ENCODE data around the gene CHAT.

CHAT gene
- long read RNA-seq, result 0 reads

GRCh38 chr10:49613882-49614241 lies at the start of gene CHAT:
TSS of gene CHAT (plus strand) at chr10:49614037. CDS start at chr10:49614190, 153 bp downstream.
- peaks cover 61% of the 10 kb centered on the region for H3K27me3 ChIP-seq (ENCODE audit: insufficient read depth, poor library complexity, severe bottlenecking)
- no peak within 1 kb of the TSS for H3K4me3 ChIP-seq (replicated peaks; ENCODE audit: insufficient read depth, low read length)
- TF ChIP-seq POLR2AphosphoS5 (IDR thresholded peaks at IDR 0.05; ENCODE audit: low read depth) (no peak), REST (IDR thresholded peaks at IDR 0.05; ENCODE audit: insufficient replicate concordance, low read depth) (no peak), SPI1 (IDR thresholded peaks at IDR 0.05; ENCODE audit: borderline replicate concordance, low read depth) (no peak), GABPA (IDR thresholded peaks at IDR 0.05; ENCODE audit: low read depth) (no peak), CTCF (IDR thresholded peaks at IDR 0.05; ENCODE audit: insufficient read depth, low read length) (no peak)
- no peak for DNase-seq (ENCODE audit: low read depth in 1 of 2, low spot score in 1 of 2)
- H3K27ac ChIP-seq (replicated peaks), result no peak within 1 kb of the TSS

GRCh38 chr10:49564461-49565009 lies 49.3 kb upstream of the CHAT start:
- TF ChIP-seq REST (IDR thresholded peaks at IDR 0.05; ENCODE audit: insufficient replicate concordance, low read depth) (no peak), SPI1 (IDR thresholded peaks at IDR 0.05; ENCODE audit: borderline replicate concordance, low read depth) (no peak), GABPA (IDR thresholded peaks at IDR 0.05; ENCODE audit: low read depth) (no peak), CTCF (IDR thresholded peaks at IDR 0.05; ENCODE audit: insufficient read depth, low read length) (no peak), POLR2AphosphoS5 (IDR thresholded peaks at IDR 0.05; ENCODE audit: low read depth) (no peak)
- H3K27me3 ChIP-seq (ENCODE audit: insufficient read depth, poor library complexity, severe bottlenecking), result no peaks in the 10 kb centered on the region
- H3K27ac ChIP-seq (replicated peaks), result no peak overlapping the region
- H3K4me3 ChIP-seq (replicated peaks; ENCODE audit: insufficient read depth, low read length), result no peak overlapping the region
- DNase-seq (ENCODE audit: low read depth in 1 of 2, low spot score in 1 of 2), result no peak

GRCh38 chr10:49567810-49568209 lies 46.0 kb upstream of the CHAT start:
- no peaks in the 10 kb centered on the region for H3K27me3 ChIP-seq (ENCODE audit: insufficient read depth, poor library complexity, severe bottlenecking)
- H3K4me3 ChIP-seq (replicated peaks; ENCODE audit: insufficient read depth, low read length), result no peak overlapping the region
- TF ChIP-seq REST (IDR thresholded peaks at IDR 0.05; ENCODE audit: insufficient replicate concordance, low read depth), result no peak
- peak; percentile 59 for TF ChIP-seq SPI1 (IDR thresholded peaks at IDR 0.05; ENCODE audit: borderline replicate concordance, low read depth)
- no peak overlapping the region for H3K27ac ChIP-seq (replicated peaks)
- DNase-seq (ENCODE audit: low read depth in 1 of 2, low spot score in 1 of 2), result peak; percentile 11 to 17

Measured in HL-60 (cell line).